Endothelial cell of umbilical vein (primary cell): ENCODE results near the gene MANF. TPM values are rescaled to one million over a fixed set of nuclear protein-coding genes. Genes with fewer than 3 reads are reported as not detected.

Source experiments
- BruUV-seq: library from RNA; stranded (reverse); fragments of 400-500 nt; replicated peaks from 2 replicates; lab custom pipeline; 2021; lab: Mats Ljungman, UMichigan
- CTCF ChIA-PET: fragments of 300-600, 350-600 bp; sonication (Branson Sonifier 250); formaldehyde crosslinking; loops from one replicate; lab custom pipeline; 2021; ENCODE audit warnings: antibody characterized with exemption, inconsistent platforms; lab: Charles Lee
- POLR2A ChIA-PET: fragments of 300-600, 350-600 bp; sonication (Branson Sonifier 250); formaldehyde crosslinking; loops from one replicate; lab custom pipeline; 2021; ENCODE audit warnings: antibody characterized with exemption, inconsistent platforms; lab: Charles Lee
- DNase-seq: peaks from one replicate; pipeline ENCODE4 v3.0.0-alpha.2; 2011; ENCODE audit warnings: low read depth, low spot score
- FAIRE-seq: peaks from 2 replicates; lab custom pipeline; 2011; peaks lifted over from hg19 to GRCh38; lab: Jason Lieb, UNC
- H2AFZ ChIP-seq: 2 replicates; pipeline ENCODE4 v1.6.0; 2012; ENCODE audit warnings: low read depth, low read length, control low read depth, inconsistent platforms
- H3K27ac ChIP-seq: 2 replicates; pipeline ENCODE4 v1.5.1; 2011; ENCODE audit warnings: low read depth, mild to moderate bottlenecking, control low read depth, low read length, moderate library complexity; ENCODE audit not compliant: insufficient read depth
- H3K27me3 ChIP-seq, 2 experiments: 2 replicates each; pipeline versions ENCODE4 v1.6.0 to v1.6.1; 2011; ENCODE audit warnings: low read length in 2 of 2, mixed read lengths in 1 of 2; ENCODE audit not compliant: control insufficient read depth in 2 of 2, insufficient read depth in 2 of 2
- H3K36me3 ChIP-seq, 2 experiments: 2 replicates in 1 of 2; 3 replicates in 1 of 2; pipeline ENCODE4 v1.5.1; 2011; ENCODE audit warnings: low read length in 2 of 2, mild to moderate bottlenecking in 1 of 2, moderate library complexity in 1 of 2; ENCODE audit not compliant: control insufficient read depth in 2 of 2, insufficient read depth in 2 of 2; ENCODE audit errors: extremely low read depth in 1 of 2
- H3K4me1 ChIP-seq: 3 replicates; pipeline ENCODE4 v1.5.1; 2011; ENCODE audit warnings: mild to moderate bottlenecking, low read length; ENCODE audit not compliant: control insufficient read depth, insufficient read depth; ENCODE audit errors: extremely low read depth
- H3K4me2 ChIP-seq: 2 replicates; pipeline ENCODE4 v1.6.1; 2011; ENCODE audit warnings: low read length, control low read depth, mixed read lengths; ENCODE audit not compliant: insufficient read depth
- H3K4me3 ChIP-seq, 3 experiments: fragments of 200-600 bp in 1 of 3; sonication (generic), shearing (Covaris generic) in 1 of 3; replicated peaks in 1 of 3; 2 replicates each; pipeline ENCODE4 v1.5.1; 2011 to 2016; ENCODE audit warnings: control low read depth in 3 of 3, low read length in 3 of 3, mild to moderate bottlenecking in 2 of 3, inconsistent platforms in 1 of 3, low read depth in 1 of 3, moderate library complexity in 1 of 3; ENCODE audit not compliant: insufficient read depth in 1 of 3
- H3K79me2 ChIP-seq: 2 replicates; pipeline ENCODE4 v1.6.0; 2012; ENCODE audit warnings: low read length, inconsistent platforms; ENCODE audit not compliant: control insufficient read depth, insufficient read depth
- H3K9ac ChIP-seq: replicated peaks from 2 replicates; pipeline ENCODE3; 2011; ENCODE audit warnings: low read length, control low read depth; ENCODE audit not compliant: insufficient read depth; ENCODE audit errors: extremely low read depth
- H3K9me1 ChIP-seq: replicated peaks from 3 replicates; pipeline ENCODE4 v1.6.0; 2011; ENCODE audit warnings: mild to moderate bottlenecking, low read length; ENCODE audit not compliant: control insufficient read depth, insufficient read depth; ENCODE audit errors: extremely low read depth
- H3K9me3 ChIP-seq: replicated peaks from 2 replicates; pipeline ENCODE4 v1.5.1; 2012; ENCODE audit warnings: low read length, inconsistent platforms; ENCODE audit not compliant: control insufficient read depth, insufficient read depth
- H4K20me1 ChIP-seq: replicated peaks from 2 replicates; pipeline ENCODE3; 2011; ENCODE audit warnings: mild to moderate bottlenecking, low read length; ENCODE audit not compliant: control insufficient read depth, insufficient read depth; ENCODE audit errors: extremely low read depth
- EZH2 ChIP-seq: IDR thresholded peaks from 2 replicates; pipeline ENCODE4 v1.6.1; 2012; ENCODE audit warnings: borderline replicate concordance, low read depth, mild to moderate bottlenecking, moderate library complexity, low read length, inconsistent platforms; ENCODE audit not compliant: severe bottlenecking
- FOS ChIP-seq: IDR thresholded peaks from 2 replicates; pipeline ENCODE4 v1.6.1; 2011; ENCODE audit warnings: mild to moderate bottlenecking, low read length, moderate library complexity, borderline replicate concordance; ENCODE audit not compliant: insufficient read depth
- GATA2 ChIP-seq: IDR thresholded peaks from 2 replicates; pipeline ENCODE4 v1.7.0; 2011; ENCODE audit warnings: low read depth, mild to moderate bottlenecking, moderate library complexity, mixed read lengths, low read length; ENCODE audit not compliant: insufficient read length, insufficient read depth
- JUN ChIP-seq: IDR thresholded peaks from 2 replicates; pipeline ENCODE4 v1.6.1; 2011; ENCODE audit warnings: borderline replicate concordance, low read depth; ENCODE audit not compliant: insufficient read length, insufficient read depth
- MAX ChIP-seq: IDR thresholded peaks from 2 replicates; pipeline ENCODE4 v1.6.1; 2011; ENCODE audit not compliant: insufficient read depth, insufficient read length
- MYC ChIP-seq: IDR thresholded peaks from one replicate; pipeline ENCODE4 v1.6.1; 2011; ENCODE audit warnings: mild to moderate bottlenecking, low read depth, low read length
- POLR2A ChIP-seq: IDR thresholded peaks from 2 replicates; pipeline ENCODE4 v1.6.1; 2012; ENCODE audit warnings: low read depth, mild to moderate bottlenecking, control low read depth, low read length
- POLR2AphosphoS5 ChIP-seq: IDR thresholded peaks from 2 replicates; pipeline ENCODE4 v1.6.1; 2012; ENCODE audit warnings: low read depth, mild to moderate bottlenecking, control low read depth, low read length, moderate library complexity; ENCODE audit not compliant: insufficient read depth
- dilution Hi-C: fragments of 300-500 bp; cut with MboI; formaldehyde crosslinking; loops from one replicate; pipeline ENCODE4 v1.15.0; 2019; ENCODE audit warnings: low sequenced_read_pairs; ENCODE audit not compliant: extremely low pct_ligation_motif_present
- intact Hi-C: fragments of 100-400 bp; cut with micrococcal nuclease; formaldehyde crosslinking; loops from one replicate; pipeline ENCODE4 v1.10.0; 2022
- polyA plus RNA-seq, 4 experiments: library from polyadenylated mRNA; depleted of rRNA in 3 of 4; stranded (reverse) in 3 of 4; unstranded in 1 of 4; fragments of >200 nt; gene quantifications; 2 replicates each; pipeline versions ENCODE4 v1.2.1 to v1.2.3, GENCODE V29; 2011 to 2012; ENCODE audit warnings: missing spikeins in 1 of 4
- total RNA-seq: library from RNA; stranded (reverse); gene quantifications from 2 replicates; pipeline ENCODE4 v1.2.3, GENCODE V29; 2021
- TF ChIP-seq, protein P1 (sequence below), 2 donors: IDR thresholded peaks; 1 replicate in 1 of 2; 2 replicates in 1 of 2; pipeline ENCODE4 v1.5.1; 2011; ENCODE audit warnings: low read length in 2 of 2, mild to moderate bottlenecking in 2 of 2, moderate library complexity in 2 of 2, control low read depth in 1 of 2, inconsistent platforms in 1 of 2, low read depth in 1 of 2; ENCODE audit not compliant: insufficient read depth in 1 of 2; ENCODE audit errors: extremely low read depth in 1 of 2

The MANF gene
- total and polyA plus RNA-seq, 2 donors (not counting 3 experiments of a cell fraction or from before 2014, with no cell fraction given), result 100 to 248 TPM

- FAIRE-seq (no peak), DNase-seq (no peak)
- ChIA-PET POLR2A (no interaction called here), CTCF (no interaction called here)
- no peaks in the 10 kb centered on the region for H3K9me3 ChIP-seq
- dilution Hi-C loops (no loop called here), intact Hi-C loops (no loop called here)
- BruUV-seq, result no TSS peak
- H3K4me1 ChIP-seq, result no peaks in the 10 kb centered on the region
- no peak overlapping the region for H2AFZ ChIP-seq
- H3K4me3 ChIP-seq, result no peak overlapping the region
- H3K36me3 ChIP-seq, result no peaks in the 10 kb centered on the region
- TF ChIP-seq FOS, result no peak
- TF ChIP-seq POLR2A, result no peak
- TF ChIP-seq, protein P1, sequence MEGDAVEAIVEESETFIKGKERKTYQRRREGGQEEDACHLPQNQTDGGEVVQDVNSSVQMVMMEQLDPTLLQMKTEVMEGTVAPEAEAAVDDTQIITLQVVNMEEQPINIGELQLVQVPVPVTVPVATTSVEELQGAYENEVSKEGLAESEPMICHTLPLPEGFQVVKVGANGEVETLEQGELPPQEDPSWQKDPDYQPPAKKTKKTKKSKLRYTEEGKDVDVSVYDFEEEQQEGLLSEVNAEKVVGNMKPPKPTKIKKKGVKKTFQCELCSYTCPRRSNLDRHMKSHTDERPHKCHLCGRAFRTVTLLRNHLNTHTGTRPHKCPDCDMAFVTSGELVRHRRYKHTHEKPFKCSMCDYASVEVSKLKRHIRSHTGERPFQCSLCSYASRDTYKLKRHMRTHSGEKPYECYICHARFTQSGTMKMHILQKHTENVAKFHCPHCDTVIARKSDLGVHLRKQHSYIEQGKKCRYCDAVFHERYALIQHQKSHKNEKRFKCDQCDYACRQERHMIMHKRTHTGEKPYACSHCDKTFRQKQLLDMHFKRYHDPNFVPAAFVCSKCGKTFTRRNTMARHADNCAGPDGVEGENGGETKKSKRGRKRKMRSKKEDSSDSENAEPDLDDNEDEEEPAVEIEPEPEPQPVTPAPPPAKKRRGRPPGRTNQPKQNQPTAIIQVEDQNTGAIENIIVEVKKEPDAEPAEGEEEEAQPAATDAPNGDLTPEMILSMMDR (IDR thresholded peaks at IDR 0.05; ENCODE audit: extremely low read depth in 1 of 2, insufficient read depth in 1 of 2, low read depth in 1 of 2, low read length in 2 of 2), result no peak
- TF ChIP-seq MYC, result no peak
- no peak for TF ChIP-seq MAX
- no peak for TF ChIP-seq JUN
- no peak for TF ChIP-seq GATA2
- TF ChIP-seq POLR2AphosphoS5, result no peak
- TF ChIP-seq EZH2, result no peak
- H3K9me1 ChIP-seq, result no peaks in the 10 kb centered on the region
- H3K4me2 ChIP-seq, result no peak overlapping the region
- no peak overlapping the region for H3K9ac ChIP-seq
- no peak overlapping the region for H3K27ac ChIP-seq
- no peaks in the 10 kb centered on the region for H4K20me1 ChIP-seq
- H3K27me3 ChIP-seq, result peaks cover 0 to 2% of the 10 kb centered on the region in 2 experiments
- H3K79me2 ChIP-seq, result no peaks in the 10 kb centered on the region
Measured at GRCh38 chr3:51353131-51353530, 32.0 kb upstream of the MANF start.
